Common myeloid progenitor, CD34-positive (primary cell): ENCODE measurements around the gene TCF23.

ENCODE experiments used
- CTCF ChIA-PET: fragments of 350-600 bp; sonication (Branson Sonifier 250); formaldehyde crosslinking; loops from one replicate; lab custom pipeline; 2021; ENCODE audit warnings: antibody characterized with exemption; lab: Charles Lee
- POLR2A ChIA-PET: fragments of 350-600 bp; sonication (Branson Sonifier 250); formaldehyde crosslinking; loops from one replicate; lab custom pipeline; 2021; ENCODE audit warnings: antibody characterized with exemption; lab: Charles Lee
- DNase-seq, 3 donors: peaks; one replicate each; pipeline versions ENCODE4 v3.0.0 to v3.0.0-alpha.2; 2013
- H3K27ac ChIP-seq, 2 experiments: 1 replicate in 1 of 2; 2 replicates in 1 of 2; pipeline ENCODE4 v1.7.0; 2013; ENCODE audit warnings: inconsistent platforms in 2 of 2, low read length in 2 of 2, mild to moderate bottlenecking in 2 of 2, low read depth in 1 of 2, moderate library complexity in 1 of 2; ENCODE audit not compliant: severe bottlenecking in 2 of 2, insufficient read depth in 1 of 2, poor library complexity in 1 of 2
- H3K27me3 ChIP-seq, 5 experiments: replicated peaks in 2 of 5; 1 replicate in 3 of 5; 2 replicates in 2 of 5; pipeline versions ENCODE4 v1.6.1 to v1.7.0; 2013; ENCODE audit warnings: low read length in 4 of 5, mild to moderate bottlenecking in 2 of 5, moderate library complexity in 2 of 5, inconsistent platforms in 1 of 5; ENCODE audit not compliant: insufficient read depth in 5 of 5, control insufficient read depth in 4 of 5
- H3K36me3 ChIP-seq, 4 experiments: 1 replicate in 2 of 4; 2 replicates in 2 of 4; pipeline versions ENCODE4 v1.6.1 to v1.7.0; 2013; ENCODE audit warnings: low read length in 3 of 4, control low read depth in 1 of 4, mild to moderate bottlenecking in 1 of 4; ENCODE audit not compliant: control insufficient read depth in 4 of 4, insufficient read depth in 4 of 4
- H3K4me1 ChIP-seq, 4 experiments: 1 replicate in 3 of 4; 2 replicates in 1 of 4; pipeline versions ENCODE4 v1.6.1 to v1.7.1; 2013; ENCODE audit warnings: low read length in 3 of 4, mild to moderate bottlenecking in 3 of 4, control low read depth in 1 of 4, inconsistent platforms in 1 of 4, moderate library complexity in 1 of 4; ENCODE audit not compliant: control insufficient read depth in 4 of 4, insufficient read depth in 4 of 4; ENCODE audit errors: control extremely low read depth in 1 of 4
- H3K4me3 ChIP-seq, 7 experiments: 1 replicate in 4 of 7; 2 replicates in 3 of 7; pipeline versions ENCODE4 v1.5.1 to v1.7.0; 2013; ENCODE audit warnings: mild to moderate bottlenecking in 7 of 7, low read length in 6 of 7, moderate library complexity in 6 of 7, inconsistent platforms in 2 of 7, low read depth in 2 of 7, control low read depth in 1 of 7; ENCODE audit not compliant: insufficient read depth in 4 of 7, control insufficient read depth in 1 of 7; ENCODE audit errors: extremely low read depth in 1 of 7
- H3K9me3 ChIP-seq, 5 experiments: 1 replicate in 4 of 5; 2 replicates in 1 of 5; pipeline versions ENCODE4 v1.6.1 to v1.7.1; 2013; ENCODE audit warnings: low read length in 4 of 5, mild to moderate bottlenecking in 2 of 5, inconsistent platforms in 1 of 5, low read depth in 1 of 5, moderate library complexity in 1 of 5; ENCODE audit not compliant: control insufficient read depth in 4 of 5, insufficient read depth in 2 of 5; ENCODE audit errors: control extremely low read depth in 1 of 5
- WGBS: methylation state at CpG from one replicate; pipeline ENCODE4 v1.1.5; 2013; ENCODE audit not compliant: insufficient coverage; 5-methylcytosine and 5-hydroxymethylcytosine counted together

Gene TCF23

GRCh38 chr2:27133905-27134780 lies 14.7 kb upstream of the TCF23 start, which contains the start of gene PREB:
PREB (minus strand) TSS chr2:27134636; CDS start chr2:27134421, 215 bp downstream.
- Histone ChIP-seq H3K27ac (peak within 1 kb of the TSS; percentile 75 to 84), H3K27me3 (no peaks in the 10 kb centered on the region), H3K4me1 (peaks cover 5 to 21% (median 18%) of the 10 kb centered on the region in 4 experiments), H3K36me3 (peaks cover 2 to 40% (median 30%) of the 10 kb centered on the region in 4 experiments), H3K4me3 (peak within 1 kb of the TSS; percentile 58 to 96 (median 90)), H3K9me3 (no peaks in the 10 kb centered on the region)
- ChIA-PET POLR2A (interaction anchor here (0.6 to 1.7 kb wide), 4 partner anchors 11 to 257 kb away, joined by 3 to 8 read pairs (median 4); partner anchors contain the start of genes ABHD1 and SLC5A6), CTCF (interaction anchor here (0.7 to 3.3 kb wide), 14 partner anchors 10 to 245 kb away, joined by 3 to 31 read pairs (median 3); partner anchors contain the start of gene ABHD1)
- peak; percentile 93 to 96 (median 94) for DNase-seq
- 0% methylated on average over 59 of the region's 86 CpGs for WGBS

- H3K9me3 ChIP-seq: no peaks in the 10 kb centered on the region
- peaks cover 5 to 21% (median 18%) of the 10 kb centered on the region in 4 experiments for H3K4me1 ChIP-seq
- no peak overlapping the region for H3K27ac ChIP-seq
- peak overlapping the region; percentile 58 to 96 (median 90) for H3K4me3 ChIP-seq
- 55% methylated on average over 31 of the region's 33 CpGs for WGBS
- ChIA-PET POLR2A (interaction anchor here (0.6 to 1.0 kb wide), 2 partner anchors 54 to 256 kb away, joined by 3 to 4 read pairs; no protein-coding TSS in a partner anchor), CTCF (interaction anchor here (1.0 to 3.3 kb wide), 7 partner anchors 11 to 57 kb away, joined by 3 to 31 read pairs (median 9); partner anchors contain the start of gene ABHD1)
- DNase-seq: no peak
- H3K36me3 ChIP-seq: peaks cover 2 to 33% (median 26%) of the 10 kb centered on the region in 4 experiments
- no peaks in the 10 kb centered on the region for H3K27me3 ChIP-seq
Measured at GRCh38 chr2:27134781-27135477, 13.9 kb upstream of the TCF23 start.

GRCh38 chr2:27135478-27135955 lies 13.3 kb upstream of the TCF23 start:
- Histone ChIP-seq H3K4me3 (no peak overlapping the region), H3K27me3 (no peaks in the 10 kb centered on the region), H3K4me1 (peaks cover 5 to 21% (median 18%) of the 10 kb centered on the region in 4 experiments), H3K36me3 (peaks cover 2 to 28% (median 24%) of the 10 kb centered on the region in 4 experiments), H3K9me3 (no peaks in the 10 kb centered on the region), H3K27ac (no peak overlapping the region)
- peak in 2 of 3 donors; percentile 30 to 35 for DNase-seq
- 69% methylated on average over 12 of the region's 12 CpGs for WGBS
- ChIA-PET POLR2A (no interaction called here), CTCF (interaction anchor here (1.3 kb wide), 1 partner anchor 11 kb away, joined by 3 read pairs; no protein-coding TSS in a partner anchor)

- Histone ChIP-seq H3K27me3 (no peaks in the 10 kb centered on the region), H3K4me1 (peaks cover 5 to 21% (median 18%) of the 10 kb centered on the region in 4 experiments), H3K36me3 (peaks cover 0 to 16% (median 12%) of the 10 kb centered on the region in 4 experiments), H3K27ac (no peak overlapping the region), H3K4me3 (no peak overlapping the region), H3K9me3 (no peaks in the 10 kb centered on the region)
- no peak for DNase-seq
- POLR2A ChIA-PET: interaction anchor here (0.6 kb wide), 1 partner anchor 496 kb away, joined by 3 read pairs; no protein-coding TSS in a partner anchor
- WGBS: 96% methylated on average over 6 of the region's 7 CpGs
- CTCF ChIA-PET: no interaction called here
Measured at GRCh38 chr2:27136751-27137150, 12.1 kb upstream of the TCF23 start.

- no peaks in the 10 kb centered on the region for H3K27me3 ChIP-seq
- peaks cover 0 to 9% (median 6%) of the 10 kb centered on the region in 4 experiments for H3K36me3 ChIP-seq
- DNase-seq: no peak
- H3K4me1 ChIP-seq: peaks cover 5 to 21% (median 18%) of the 10 kb centered on the region in 4 experiments
- no peak overlapping the region for H3K27ac ChIP-seq
- no peak overlapping the region for H3K4me3 ChIP-seq
- WGBS: 95% methylated on average over 20 of the region's 21 CpGs
- ChIA-PET POLR2A (no interaction called here), CTCF (no interaction called here)
- no peaks in the 10 kb centered on the region for H3K9me3 ChIP-seq
Measured at GRCh38 chr2:27137322-27137935, 11.4 kb upstream of the TCF23 start.

- no peak for DNase-seq
- peaks cover 5 to 17% (median 15%) of the 10 kb centered on the region in 4 experiments for H3K4me1 ChIP-seq
- WGBS: 95% methylated on average over 7 of the region's 7 CpGs
- H3K27me3 ChIP-seq: no peaks in the 10 kb centered on the region
- H3K9me3 ChIP-seq: no peaks in the 10 kb centered on the region
- CTCF ChIA-PET: no interaction called here
- POLR2A ChIA-PET: no interaction called here
- peaks cover 0 to 2% (median under 1%) of the 10 kb centered on the region in 4 experiments for H3K36me3 ChIP-seq
- no peak overlapping the region for H3K27ac ChIP-seq
- H3K4me3 ChIP-seq: no peak overlapping the region
Measured at GRCh38 chr2:27138111-27138510, 10.7 kb upstream of the TCF23 start.
